ENCODE results near the gene AMN.
A peak's percentile ranks its signal among the peaks of the same experiment; 100 is the strongest.

Gene AMN

GRCh38 chr14:102945346-102946130 lies 23.1 kb downstream of the AMN start:
- DNase-seq = no peak

GRCh38 chr14:102947321-102948103 lies 25.0 kb downstream of the AMN start:
- no peak for DNase-seq

- no peak for DNase-seq
These were observed 26.2 kb downstream of the AMN start for GRCh38 chr14:102948698-102949061.

- peak in 1 of 2 experiments; percentile 36 for DNase-seq
These were observed 26.8 kb downstream of the AMN start for GRCh38 chr14:102949062-102949800.

DNA sequence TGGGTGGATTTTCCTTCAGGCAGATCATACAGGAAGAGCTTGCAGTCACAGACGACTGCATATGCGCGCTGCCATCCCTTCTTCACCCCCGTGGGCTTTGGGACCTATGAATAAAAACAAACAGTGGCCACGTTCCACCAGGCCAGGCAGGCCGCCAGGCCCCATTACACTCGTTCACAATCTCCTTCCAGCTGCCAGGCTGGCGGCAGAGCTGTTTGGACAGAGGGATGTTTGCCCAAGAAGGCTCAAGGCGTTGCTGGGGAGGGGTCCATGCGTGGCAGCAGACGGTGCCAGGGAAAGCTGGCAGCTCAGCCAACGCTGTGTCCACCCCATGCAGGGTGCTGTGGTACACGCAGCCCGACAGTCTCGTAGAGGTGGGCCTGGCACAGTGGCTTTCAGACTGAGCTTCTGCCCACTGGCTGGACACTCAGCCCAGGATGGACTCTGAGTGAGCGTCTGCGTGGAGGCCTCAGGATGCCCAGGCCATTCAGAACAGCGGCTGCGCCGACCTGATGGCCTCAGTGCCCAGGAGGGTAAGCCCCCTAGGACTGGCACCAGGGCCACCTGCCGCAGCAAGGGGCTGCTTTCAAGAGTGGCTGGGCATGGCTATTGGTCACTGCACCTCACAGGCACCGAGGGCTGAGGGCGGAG lies 27.5 kb downstream of the AMN start:
- no peak for DNase-seq

DNA sequence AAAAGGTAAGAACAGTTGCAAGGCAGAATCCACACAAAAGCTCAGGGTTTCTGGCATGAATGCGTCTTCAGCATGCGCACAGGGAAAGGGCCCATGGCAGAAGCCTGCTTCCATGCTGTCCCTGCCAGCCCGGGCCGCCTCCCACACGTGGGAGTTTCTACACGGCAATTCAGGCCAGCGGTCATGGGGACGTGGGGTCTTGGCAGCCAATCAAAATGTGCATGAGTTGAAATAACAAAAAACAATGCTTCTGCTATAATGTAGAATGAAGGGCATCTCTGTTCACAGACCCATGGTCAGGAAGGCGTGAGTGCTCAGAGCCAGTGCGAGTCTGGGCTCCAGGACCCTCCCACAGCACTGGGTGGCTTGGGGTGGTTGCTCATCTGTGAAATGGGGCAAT lies 28.6 kb downstream of the AMN start:
- no peak for DNase-seq

DNA sequence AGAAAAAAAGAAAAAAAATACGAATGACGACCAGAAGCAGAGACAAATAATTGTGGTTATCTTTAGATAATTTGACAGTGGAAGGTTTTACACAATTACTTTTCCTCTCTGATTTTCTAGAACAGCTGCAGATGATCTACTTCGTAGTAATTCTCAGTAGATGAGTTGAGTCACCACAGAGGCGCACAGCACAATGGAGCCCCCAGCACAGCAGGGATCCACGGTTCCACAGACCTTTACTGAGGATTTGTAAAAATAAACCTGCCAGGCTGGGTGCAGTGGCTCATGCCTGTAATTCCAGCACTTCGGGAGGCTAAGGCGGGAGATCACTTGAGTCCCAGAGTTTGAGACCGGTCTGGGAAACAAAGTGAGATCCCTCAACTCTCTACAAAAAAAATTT lies 29.3 kb downstream of the AMN start:
- no peak for DNase-seq

GRCh38 chr14:102952276-102952675 lies 29.8 kb downstream of the AMN start:
- DNase-seq = no peak

- no peak for DNase-seq
These were observed 30.6 kb downstream of the AMN start for GRCh38 chr14:102953100-102953499.

DNA sequence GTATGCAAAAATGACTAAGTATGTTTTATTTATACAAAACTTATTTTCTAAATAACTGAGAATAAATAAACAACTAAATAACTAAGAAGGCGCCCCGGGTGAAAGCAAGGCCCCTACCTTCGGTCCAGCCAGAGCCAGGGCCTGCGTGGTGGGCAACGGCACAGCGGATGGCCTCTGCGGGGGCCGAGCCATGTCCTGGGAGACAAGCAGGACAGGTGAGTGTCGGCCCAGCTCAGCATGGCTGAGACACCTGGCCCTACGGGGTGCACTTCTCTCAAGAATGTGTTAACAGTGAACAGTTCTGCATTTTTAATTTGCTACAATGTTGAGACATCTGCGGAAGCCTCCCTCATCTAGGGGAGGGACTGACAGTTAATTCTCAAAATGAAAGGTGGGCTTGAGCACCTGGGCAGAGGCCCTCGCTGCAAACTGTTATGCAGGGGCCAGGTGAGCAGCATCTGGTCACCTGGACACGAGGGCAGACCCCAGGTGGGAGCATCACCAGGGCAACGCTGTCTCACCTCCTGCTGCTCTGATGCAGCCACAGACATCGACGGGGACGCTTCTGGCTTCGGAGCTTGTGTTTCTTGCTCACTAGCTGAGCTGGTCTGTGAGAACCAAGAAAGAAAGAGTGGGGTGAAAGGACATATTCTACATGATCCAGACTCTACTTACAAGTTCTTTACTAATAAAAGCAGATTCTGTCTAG lies 31.8 kb downstream of the AMN start:
- no peak for DNase-seq

DNA sequence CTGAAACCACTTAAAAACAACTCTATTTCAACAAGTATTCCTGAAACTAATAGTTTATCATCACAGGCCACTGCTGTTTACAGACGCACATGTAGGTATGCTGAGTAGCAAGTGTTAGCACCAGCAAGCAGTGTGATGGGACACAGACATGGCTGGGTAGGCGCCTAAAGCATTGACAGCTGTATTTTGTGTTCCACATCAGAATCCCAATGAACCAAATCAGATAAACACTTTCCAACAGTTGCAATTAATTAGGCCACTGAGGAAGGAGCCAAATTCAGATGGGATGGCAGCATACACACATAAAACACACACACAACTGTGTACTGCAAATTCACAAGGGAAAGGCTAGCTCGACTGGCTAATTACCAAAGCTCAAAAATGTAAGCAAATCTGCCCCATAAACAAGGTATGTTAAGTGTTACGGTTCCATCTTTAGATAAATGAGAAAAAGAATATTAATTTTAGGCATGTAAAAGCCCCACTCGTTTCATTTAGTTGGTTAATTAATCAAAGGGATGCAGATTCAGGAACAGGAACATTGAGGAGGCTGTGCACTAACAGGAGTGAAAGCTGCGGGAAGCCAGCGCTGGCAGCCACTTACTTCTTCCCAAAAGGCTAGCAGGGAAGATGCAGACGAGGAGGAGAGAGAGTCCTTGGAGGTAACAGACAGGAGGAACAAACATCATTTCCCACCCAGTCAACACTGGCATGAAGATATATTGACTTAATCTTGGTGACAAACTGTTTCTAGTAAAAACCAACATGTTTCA lies 33.4 kb downstream of the AMN start:
- DNase-seq = no peak

GRCh38 chr14:102957222-102957621 lies 34.8 kb downstream of the AMN start:
- DNase-seq = no peak

GRCh38 chr14:102958461-102958860 lies 36.0 kb downstream of the AMN start:
- DNase-seq = no peak

DNA sequence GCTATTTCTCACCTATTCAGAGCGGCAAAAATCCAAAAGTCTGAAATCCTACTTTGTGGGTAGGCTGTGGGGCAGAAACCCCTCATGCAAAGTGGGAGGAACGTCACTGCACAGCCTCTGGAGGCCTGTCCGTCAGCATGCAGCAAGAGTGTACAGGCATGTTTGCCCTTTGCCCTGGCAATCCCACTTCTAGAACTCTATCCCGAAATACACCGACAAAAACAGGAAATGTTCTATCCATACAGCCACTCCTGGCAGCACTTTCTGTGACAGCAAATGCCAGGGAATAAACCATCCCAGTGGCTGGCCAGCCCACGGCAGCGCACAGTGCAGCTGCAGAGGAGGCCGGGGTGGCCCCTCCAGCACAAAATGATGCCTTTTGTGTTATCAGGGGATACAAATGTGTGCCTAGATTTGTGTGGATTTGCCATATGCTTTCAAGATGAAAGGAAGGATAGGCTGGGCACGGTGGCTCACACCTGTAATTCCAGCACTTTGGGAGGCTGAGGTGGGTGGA lies 39.7 kb downstream of the AMN start:
- no peak for DNase-seq

DNA sequence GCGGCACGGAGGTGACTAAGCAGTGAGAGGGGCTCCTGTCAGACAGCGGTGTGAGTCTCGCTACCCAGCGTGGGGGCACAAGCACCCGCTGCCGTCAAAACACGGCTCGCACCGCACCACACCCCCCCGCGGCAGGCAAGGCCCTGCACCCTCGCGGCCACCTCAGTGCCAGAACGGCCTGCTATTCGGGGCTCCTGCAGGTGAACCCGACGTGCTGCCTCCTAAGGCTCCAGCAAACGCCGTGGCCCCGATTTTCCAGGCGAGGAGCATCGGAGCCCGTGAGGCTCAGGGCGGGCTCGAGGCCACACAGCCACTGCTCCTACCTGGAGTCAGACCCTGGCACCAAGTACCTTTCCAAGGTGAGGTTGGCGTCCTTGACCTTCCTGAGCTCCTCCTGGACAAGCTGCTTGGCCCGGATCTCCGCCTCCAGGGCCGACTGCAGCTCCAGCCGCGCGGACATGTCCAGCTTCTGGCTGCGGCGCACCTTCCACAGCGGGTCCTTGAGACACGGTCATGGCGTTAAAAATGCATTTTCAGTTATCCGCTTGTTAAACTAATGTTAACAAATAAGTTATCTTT lies 41.8 kb downstream of the AMN start:
- DNase-seq = no peak

DNA sequence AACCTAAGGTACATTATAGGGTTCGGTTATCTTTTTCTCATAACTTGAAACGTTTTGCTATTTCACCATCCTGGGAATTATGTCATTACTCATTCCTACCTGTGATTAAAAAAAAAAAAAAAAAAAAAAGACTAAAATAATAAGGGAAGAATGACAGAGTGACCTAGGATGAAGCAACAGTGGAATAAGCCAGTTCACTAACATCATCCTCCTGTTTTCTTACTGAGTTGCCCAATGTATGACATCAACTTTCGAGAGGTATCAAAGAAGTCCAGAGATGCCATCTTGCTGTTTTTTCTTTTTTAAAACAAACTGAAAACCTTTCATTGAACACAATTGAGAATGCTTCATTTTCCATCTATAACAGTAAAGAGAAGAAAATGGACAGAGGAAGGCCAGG lies 42.8 kb downstream of the AMN start:
- no peak for DNase-seq

- DNase-seq = no peak
These were observed 43.6 kb downstream of the AMN start for GRCh38 chr14:102965971-102966655.

DNA sequence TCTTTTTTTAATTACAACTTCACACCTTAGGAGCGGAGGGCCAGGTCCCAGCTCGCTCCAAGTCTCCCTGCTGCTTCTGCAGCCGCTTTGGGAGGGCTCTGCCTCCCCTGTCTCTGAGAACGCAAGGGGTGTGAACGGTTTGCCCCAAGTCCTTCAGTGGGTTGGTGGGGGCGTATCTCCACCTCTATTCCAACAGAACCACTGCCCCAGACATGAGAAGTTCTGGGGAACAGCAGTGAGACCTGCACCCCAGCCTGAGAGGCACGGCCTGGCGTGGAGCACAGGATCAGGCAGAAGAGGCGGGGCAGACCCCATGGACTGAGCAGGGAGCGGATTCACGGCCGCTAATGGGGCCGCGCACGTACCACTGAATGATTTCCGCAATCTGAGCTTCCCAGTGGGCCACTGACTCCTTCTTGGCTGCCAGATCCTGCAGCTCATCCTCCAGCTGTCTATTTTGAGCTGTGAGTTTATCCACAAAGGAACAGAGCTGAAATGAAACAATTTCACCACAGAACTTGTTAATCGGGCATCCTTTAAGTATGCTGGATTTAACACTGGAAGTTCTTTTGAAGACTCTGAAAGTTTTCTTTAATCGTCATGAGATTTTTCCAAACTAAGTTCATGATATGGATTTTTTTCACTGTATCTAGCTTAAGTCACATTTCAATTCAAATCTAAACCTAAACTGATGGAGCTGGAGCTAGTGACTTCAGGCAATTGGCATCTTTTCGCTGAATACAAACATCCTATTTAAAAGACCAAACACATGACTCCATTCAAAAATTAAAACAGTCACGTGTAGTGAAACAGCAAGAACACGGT lies 44.4 kb downstream of the AMN start:
- DNase-seq = no peak

DNA sequence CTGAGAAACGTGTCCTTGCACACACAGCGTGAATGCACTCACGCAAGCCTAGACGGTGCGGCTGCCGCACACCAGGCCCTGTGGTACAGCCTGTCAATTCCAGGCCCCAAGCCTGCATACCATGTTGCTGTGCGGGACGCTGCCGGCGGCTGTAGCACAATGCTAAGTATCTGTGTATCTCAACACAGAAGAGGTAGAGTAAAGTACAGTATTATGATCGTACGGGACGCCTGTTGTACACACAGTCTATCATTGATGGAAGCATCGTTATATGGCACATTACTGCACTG lies 45.0 kb downstream of the AMN start:
- no peak for DNase-seq

DNA sequence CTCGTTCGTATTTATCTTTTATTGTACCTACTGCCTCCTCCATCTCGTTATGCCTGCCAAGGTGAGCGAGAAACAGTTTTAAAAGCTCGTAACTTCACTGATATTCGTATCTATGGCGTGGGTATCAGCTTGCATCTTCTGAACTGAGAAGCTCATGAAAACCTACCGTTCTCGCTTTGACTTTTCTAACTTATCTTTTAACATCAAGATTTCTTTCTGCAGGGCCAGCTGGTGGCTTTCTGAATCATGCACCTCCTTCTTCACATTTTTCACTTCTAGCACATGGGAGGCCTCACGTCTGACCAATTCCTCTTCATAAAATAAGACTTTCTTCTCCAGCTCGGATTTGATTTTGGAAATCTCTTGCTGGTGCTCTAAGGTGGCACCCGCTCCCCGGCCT lies 45.8 kb downstream of the AMN start:
- DNase-seq = no peak
